Rectal smooth muscle tissue (tissue), 1 donor: Measurements from ENCODE around the gene CADPS2.

Experiments used
- H3K27ac ChIP-seq: one replicate; pipeline ENCODE4 v1.7.0; 2013; ENCODE audit warnings: low read depth, low read length, inconsistent platforms
- H3K27me3 ChIP-seq: one replicate; pipeline ENCODE4 v1.7.0; 2013; ENCODE audit warnings: low read length; ENCODE audit not compliant: control insufficient read depth, insufficient read depth
- H3K36me3 ChIP-seq: one replicate; pipeline ENCODE4 v1.7.0; 2013; ENCODE audit warnings: low read length; ENCODE audit not compliant: control insufficient read depth, insufficient read depth
- H3K4me1 ChIP-seq: one replicate; pipeline ENCODE4 v1.7.0; 2013; ENCODE audit warnings: low read length; ENCODE audit not compliant: control insufficient read depth, insufficient read depth
- H3K4me3 ChIP-seq: one replicate; pipeline ENCODE4 v1.7.0; 2013; ENCODE audit warnings: low read length
- H3K9ac ChIP-seq: one replicate; pipeline ENCODE4 v1.7.0; 2013; ENCODE audit warnings: low read length

CADPS2 gene

GRCh38 chr7:122343601-122344302 lies 542.5 kb downstream of the CADPS2 start:
- no peaks in the 10 kb centered on the region for H3K4me1 ChIP-seq
- no peaks in the 10 kb centered on the region for H3K27me3 ChIP-seq
- H3K36me3 ChIP-seq: no peaks in the 10 kb centered on the region
- H3K27ac ChIP-seq: no peak overlapping the region
- H3K9ac ChIP-seq: no peak overlapping the region
- no peak overlapping the region for H3K4me3 ChIP-seq

DNA sequence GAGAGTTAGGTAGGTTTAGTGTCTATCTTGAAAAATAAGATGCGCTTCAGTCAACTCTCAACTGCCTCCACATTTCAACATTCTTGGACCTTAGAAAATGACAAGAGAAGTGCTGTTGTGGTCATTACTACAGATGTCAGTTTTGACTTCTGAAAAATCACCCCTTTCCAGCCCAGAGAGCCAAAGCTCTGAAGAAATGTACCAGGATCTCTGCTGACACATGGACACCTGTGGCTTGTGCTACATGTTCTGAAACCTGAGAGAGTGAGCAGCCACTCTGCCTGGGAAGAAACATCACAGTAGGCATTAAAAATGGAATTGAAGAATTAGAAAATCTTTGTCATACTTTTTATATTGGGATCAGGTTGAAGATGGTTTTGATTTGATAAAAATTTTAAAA lies 545.8 kb downstream of the CADPS2 start:
- no peaks in the 10 kb centered on the region for H3K4me1 ChIP-seq
- no peak overlapping the region for H3K27ac ChIP-seq
- no peaks in the 10 kb centered on the region for H3K27me3 ChIP-seq
- no peaks in the 10 kb centered on the region for H3K36me3 ChIP-seq
- H3K9ac ChIP-seq: no peak overlapping the region
- H3K4me3 ChIP-seq: no peak overlapping the region

DNA sequence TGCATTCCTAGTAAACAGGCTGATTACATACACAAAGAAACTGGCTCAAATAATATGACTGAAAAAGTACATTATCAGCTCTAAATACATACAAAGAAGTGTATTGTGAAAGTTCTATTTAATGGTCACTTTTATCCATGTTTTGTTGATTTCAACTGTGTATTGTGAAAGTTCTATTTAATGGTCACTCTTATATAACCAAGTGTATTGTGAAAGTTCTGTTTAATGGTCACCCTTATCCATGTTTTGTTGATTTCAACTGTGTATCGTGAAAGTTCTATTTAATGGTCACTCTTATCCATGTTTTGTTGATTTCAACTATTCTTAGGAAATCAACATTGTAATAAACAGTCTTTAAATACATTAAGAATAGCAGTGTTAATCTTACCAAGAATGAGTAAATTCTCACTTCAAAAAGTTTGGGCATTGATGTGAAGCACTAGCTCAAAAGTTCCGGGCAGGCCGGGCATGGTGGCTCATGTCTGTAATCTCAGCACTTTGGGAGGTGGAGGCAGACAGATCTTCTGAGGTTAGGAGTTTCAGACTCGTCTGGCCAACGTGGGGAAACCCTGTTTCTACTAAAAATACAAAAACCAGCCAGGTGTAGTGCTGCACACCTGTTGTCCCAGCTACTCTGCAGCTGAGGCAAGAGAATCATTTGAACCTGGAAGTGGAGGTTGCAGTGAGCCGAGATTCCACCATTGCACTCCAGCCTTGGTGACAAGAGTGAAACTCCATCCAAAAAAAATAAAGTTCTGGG lies 546.9 kb downstream of the CADPS2 start:
- no peaks in the 10 kb centered on the region for H3K4me1 ChIP-seq
- H3K4me3 ChIP-seq: no peak overlapping the region
- no peak overlapping the region for H3K9ac ChIP-seq
- no peak overlapping the region for H3K27ac ChIP-seq
- H3K36me3 ChIP-seq: no peaks in the 10 kb centered on the region
- no peaks in the 10 kb centered on the region for H3K27me3 ChIP-seq

DNA sequence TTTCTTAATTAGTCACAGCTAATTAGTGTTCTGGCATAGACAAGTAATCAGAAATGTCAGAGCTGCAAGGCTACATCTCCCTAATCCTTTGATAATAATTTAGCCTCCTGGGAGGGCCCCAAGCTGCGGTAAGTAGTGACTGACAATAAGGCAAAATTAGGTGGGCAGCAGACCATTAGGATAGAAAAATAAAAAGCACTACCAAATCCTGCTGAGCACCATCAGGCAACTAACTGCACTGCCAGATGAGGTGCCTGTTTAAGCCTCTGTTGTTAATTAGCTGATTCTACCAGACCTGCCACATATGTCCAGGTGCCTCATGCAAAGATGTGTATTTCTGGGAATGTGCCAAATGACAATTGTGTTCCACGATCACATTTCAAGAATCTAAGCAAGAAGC lies 549.2 kb downstream of the CADPS2 start:
- Histone ChIP-seq H3K9ac (no peak overlapping the region), H3K4me1 (no peaks in the 10 kb centered on the region), H3K27ac (no peak overlapping the region), H3K36me3 (no peaks in the 10 kb centered on the region), H3K27me3 (no peaks in the 10 kb centered on the region), H3K4me3 (no peak overlapping the region)

- Histone ChIP-seq H3K36me3 (no peaks in the 10 kb centered on the region), H3K4me1 (no peaks in the 10 kb centered on the region), H3K27me3 (no peaks in the 10 kb centered on the region), H3K27ac (no peak overlapping the region), H3K4me3 (no peak overlapping the region), H3K9ac (no peak overlapping the region)
Observed at GRCh38 chr7:122329145-122329802, 557.0 kb downstream of the CADPS2 start.

GRCh38 chr7:122327969-122328368 lies 558.3 kb downstream of the CADPS2 start:
- Histone ChIP-seq H3K36me3 (no peaks in the 10 kb centered on the region), H3K27me3 (no peaks in the 10 kb centered on the region), H3K9ac (no peak overlapping the region), H3K27ac (no peak overlapping the region), H3K4me3 (no peak overlapping the region), H3K4me1 (no peaks in the 10 kb centered on the region)

DNA sequence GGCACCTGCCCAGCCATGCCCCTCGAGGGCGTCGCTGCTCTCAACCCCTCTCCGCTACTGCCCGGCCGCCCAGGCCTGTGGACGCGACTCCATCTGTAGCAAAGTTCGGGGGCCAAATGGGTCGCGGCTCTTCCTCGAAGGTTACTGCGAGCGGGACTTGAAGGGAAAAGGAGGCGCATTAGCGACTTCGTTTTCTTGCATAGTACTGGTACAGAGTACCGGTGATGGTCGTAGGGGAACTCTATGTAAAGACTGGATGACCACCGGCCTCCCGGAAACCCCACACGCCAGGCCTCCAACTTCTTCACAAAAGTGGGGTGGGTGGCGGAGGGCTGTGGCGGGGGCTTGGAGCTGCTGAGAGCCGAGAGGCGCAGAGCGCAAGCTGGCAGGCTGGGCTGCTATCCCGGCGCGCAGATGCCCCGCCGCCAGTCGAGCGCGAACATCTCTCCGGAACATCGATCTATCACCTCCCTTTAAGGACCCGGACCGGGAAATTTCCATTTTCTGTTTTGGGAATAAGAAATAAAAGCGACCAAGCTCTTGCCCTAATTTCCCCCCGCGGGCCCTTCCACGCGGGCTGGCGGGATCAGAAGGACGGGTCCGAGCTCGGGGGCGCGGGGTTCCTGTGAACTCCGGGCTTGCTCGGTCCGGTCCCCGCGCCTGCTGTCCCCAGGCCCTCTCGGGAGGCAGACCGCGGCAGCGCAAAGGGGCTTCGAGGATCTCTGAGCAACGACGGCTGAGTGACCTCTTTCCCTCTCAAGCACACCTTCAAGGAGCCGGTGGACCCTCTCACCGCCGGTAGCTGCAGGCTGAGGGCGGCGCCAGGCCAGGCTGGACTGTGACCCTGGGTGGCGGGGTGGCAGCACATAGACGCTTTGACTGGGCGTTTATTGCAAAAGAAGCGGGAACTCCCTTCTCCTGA lies 569.5 kb downstream of the CADPS2 start:
- H3K27me3 ChIP-seq: peaks cover 12% of the 10 kb centered on the region

GRCh38 chr7:122315507-122316466 lies 570.5 kb downstream of the CADPS2 start:
- Histone ChIP-seq H3K4me3 (no peak overlapping the region), H3K4me1 (no peaks in the 10 kb centered on the region), H3K27me3 (peaks cover 17% of the 10 kb centered on the region), H3K27ac (no peak overlapping the region), H3K9ac (no peak overlapping the region), H3K36me3 (no peaks in the 10 kb centered on the region)

More for the DNA sequence above, 569.5 kb downstream of the CADPS2 start:
- H3K9ac ChIP-seq: no peak overlapping the region
- H3K36me3 ChIP-seq: no peaks in the 10 kb centered on the region
- no peak overlapping the region for H3K27ac ChIP-seq
- no peaks in the 10 kb centered on the region for H3K4me1 ChIP-seq
- no peak overlapping the region for H3K4me3 ChIP-seq

GRCh38 chr7:122314284-122314683 lies 572.0 kb downstream of the CADPS2 start:
- Histone ChIP-seq H3K27me3 (peaks cover 26% of the 10 kb centered on the region), H3K4me1 (no peaks in the 10 kb centered on the region), H3K36me3 (no peaks in the 10 kb centered on the region)

GRCh38 chr7:122312789-122313188 lies 573.5 kb downstream of the CADPS2 start:
- H3K9ac ChIP-seq: no peak overlapping the region
- H3K4me3 ChIP-seq: no peak overlapping the region
- peaks cover 28% of the 10 kb centered on the region for H3K27me3 ChIP-seq
- no peaks in the 10 kb centered on the region for H3K36me3 ChIP-seq
- H3K4me1 ChIP-seq: no peaks in the 10 kb centered on the region
- no peak overlapping the region for H3K27ac ChIP-seq

More at GRCh38 chr7:122314284-122314683, 572.0 kb downstream of the CADPS2 start:
- no peak overlapping the region for H3K27ac ChIP-seq
- no peak overlapping the region for H3K4me3 ChIP-seq
- H3K9ac ChIP-seq: no peak overlapping the region

DNA sequence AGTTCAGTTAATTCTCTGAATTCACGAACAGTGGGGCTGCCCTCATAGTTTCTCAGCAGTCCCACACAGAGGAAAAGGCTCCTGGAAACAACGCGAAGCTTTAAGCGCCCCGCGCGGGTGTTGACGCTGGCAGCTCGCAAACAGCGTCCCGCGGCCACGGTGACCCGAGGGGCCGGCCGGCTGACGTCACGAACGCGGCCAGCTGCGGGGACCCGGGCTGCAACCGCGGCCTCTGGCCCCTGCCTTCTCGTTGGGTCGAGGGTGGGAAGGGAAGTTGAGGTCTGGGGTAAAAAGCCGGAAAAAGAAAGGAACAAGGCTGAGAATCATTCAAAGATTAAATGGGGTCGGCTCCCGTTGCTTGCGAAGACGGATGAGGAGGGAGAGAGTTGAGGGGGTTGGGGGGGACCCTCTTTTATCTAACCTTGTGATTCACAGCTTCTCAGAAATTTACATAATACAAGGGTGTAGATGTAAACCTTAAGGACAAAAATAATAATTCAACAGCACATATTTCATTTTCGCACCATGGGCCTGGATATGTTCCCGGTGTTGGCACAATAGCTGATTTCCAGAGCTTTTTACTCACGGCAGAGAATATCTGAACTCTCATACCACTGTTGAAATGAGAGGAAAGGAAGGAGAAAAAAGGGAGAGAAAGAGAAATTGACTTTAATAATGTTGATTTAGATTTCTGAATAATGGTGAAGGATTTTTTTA lies 574.4 kb downstream of the CADPS2 start:
- Histone ChIP-seq H3K4me1 (no peaks in the 10 kb centered on the region), H3K27me3 (peaks cover 36% of the 10 kb centered on the region), H3K27ac (no peak overlapping the region), H3K4me3 (no peak overlapping the region), H3K9ac (no peak overlapping the region), H3K36me3 (no peaks in the 10 kb centered on the region)
